ENCODE data around the gene RNPEPL1. TPM values are rescaled to one million over a fixed set of nuclear protein-coding genes. Genes with fewer than 3 reads are reported as not detected.

RNPEPL1 gene
- total and polyA plus RNA-seq, 10 of the 15 experiments (the other 5 are each of a cell fraction or from before 2014, with no cell fraction given), result 0.24 to 49.5 (median 6.8) TPM

DNA sequence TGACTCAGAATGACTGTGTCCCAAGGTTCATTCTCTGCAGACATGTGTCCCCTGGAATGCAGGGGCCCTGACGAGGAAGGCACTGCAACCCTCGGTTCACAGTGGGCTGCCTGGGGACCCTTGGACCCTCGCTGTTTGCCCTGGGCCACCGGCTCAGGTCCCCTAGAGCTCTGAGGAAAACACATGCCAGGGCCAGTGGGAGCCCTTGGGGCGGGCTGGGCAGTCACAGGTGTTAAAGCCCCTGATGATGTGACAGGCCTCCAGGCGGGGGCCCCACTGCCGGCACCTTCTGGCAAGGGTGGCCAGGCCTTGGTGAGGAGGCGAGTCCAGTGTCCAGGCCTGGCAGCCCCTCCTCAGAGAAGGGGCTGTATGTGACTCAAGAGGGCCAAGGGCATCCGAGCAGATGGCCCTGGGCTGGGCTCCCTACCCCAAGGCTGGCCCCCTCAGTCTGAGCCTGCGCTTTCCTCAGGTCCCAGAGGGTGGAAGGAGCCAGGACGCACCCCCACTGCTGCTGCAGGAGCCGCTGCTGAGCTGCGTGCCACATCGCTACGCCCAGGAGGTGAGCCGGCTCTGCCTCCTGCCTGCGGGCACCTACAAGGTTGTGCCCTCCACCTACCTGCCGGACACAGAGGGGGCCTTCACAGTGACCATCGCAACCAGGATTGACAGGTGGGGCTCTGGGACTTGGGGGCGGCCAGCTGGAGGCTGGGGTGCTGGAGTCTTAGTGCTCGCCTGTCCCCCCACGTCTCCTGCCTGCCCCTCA, 29.3 kb downstream of the RNPEPL1 start:
- CTCF ChIA-PET, result no interaction called here
- SMC1A ChIA-PET (ENCODE audit: uncharacterized antibody, unreplicated experiment), result no interaction called here
- Histone ChIP-seq H2AFZ (ENCODE audit: control insufficient read depth, low read depth, low read length) (no peak overlapping the region), H3K27ac (ENCODE audit: control insufficient read depth, insufficient read depth) (no peak overlapping the region), H3K4me1 (ENCODE audit: control insufficient read depth, insufficient read depth, low read length) (no peaks in the 10 kb centered on the region; the same call in 1 of the 2 replicates), H3K9me3 (replicated peaks; ENCODE audit: control insufficient read depth, insufficient read depth, low read length) (no peaks in the 10 kb centered on the region), H3K27me3 (replicated peaks in 1 of 2; ENCODE audit: control insufficient read depth in 2 of 2, insufficient read depth in 2 of 2, low read length in 1 of 2) (no peaks in the 10 kb centered on the region), H3K36me3 (ENCODE audit: control insufficient read depth in 2 of 2, insufficient read depth in 2 of 2, low read length in 1 of 2) (peaks cover 0 to 22% of the 10 kb centered on the region in 2 experiments; a peak in 3 of 4 replicates), H4K20me1 (ENCODE audit: control insufficient read depth, insufficient read depth) (no peaks in the 10 kb centered on the region), H3K9ac (ENCODE audit: control insufficient read depth, insufficient read depth, low read length) (no peak overlapping the region), H3K4me3 (no peak overlapping the region), H3K4me2 (ENCODE audit: control insufficient read depth, insufficient read depth) (no peak overlapping the region), H3K79me2 (ENCODE audit: control insufficient read depth, insufficient read depth, low read length) (no peaks in the 10 kb centered on the region)
- 90% methylated on average over 19 of the region's 22 CpGs for WGBS (ENCODE audit: insufficient coverage, insufficient replicate concordance, low lambda C conversion rate, missing lambda C conversion rate)
- BruUV-seq (replicated peaks), result no TSS peak
- TF ChIP-seq CBX3 (IDR thresholded peaks at IDR 0.05; ENCODE audit: borderline replicate concordance, low read depth) (no peak), POLR2A (IDR thresholded peaks at IDR 0.05; ENCODE audit: low read depth, low read length) (0 out of 2 replicates have a peak, but pooled peaks have one; percentile 6)
- intact Hi-C loops (cut with micrococcal nuclease; ENCODE audit: unreplicated experiment) (no loop called here), in situ Hi-C loops (cut with MboI) (no loop called here)
- no peak for DNase-seq (ENCODE audit: low read depth, low spot score)
- no peak for ATAC-seq
- POLR2A ChIA-PET, result no interaction called here
- RAD21 ChIA-PET (ENCODE audit: unreplicated experiment), result no interaction called here
- FAIRE-seq, result no peak

GRCh38 chr2:240598311-240598911, 30.1 kb downstream of the RNPEPL1 start:
- H3K79me2 ChIP-seq (ENCODE audit: control insufficient read depth, insufficient read depth, low read length), result no peaks in the 10 kb centered on the region
- H3K36me3 ChIP-seq (ENCODE audit: control insufficient read depth in 2 of 2, insufficient read depth in 2 of 2, low read length in 1 of 2), result peaks cover 0 to 22% of the 10 kb centered on the region in 2 experiments; a peak in 3 of 4 replicates
- DNase-seq (ENCODE audit: low read depth, low spot score) (no peak), ATAC-seq (no peak), FAIRE-seq (no peak)
- no peaks in the 10 kb centered on the region for H4K20me1 ChIP-seq (ENCODE audit: control insufficient read depth, insufficient read depth)
- H3K27ac ChIP-seq (ENCODE audit: control insufficient read depth, insufficient read depth), result no peak overlapping the region
- no peak overlapping the region for H3K4me2 ChIP-seq (ENCODE audit: control insufficient read depth, insufficient read depth)
- no peaks in the 10 kb centered on the region for H3K9me3 ChIP-seq (replicated peaks; ENCODE audit: control insufficient read depth, insufficient read depth, low read length)
- SMC1A ChIA-PET (ENCODE audit: uncharacterized antibody, unreplicated experiment), result no interaction called here
- RAD21 ChIA-PET (ENCODE audit: unreplicated experiment), result no interaction called here
- no TSS peak for BruUV-seq (replicated peaks)
- H3K4me1 ChIP-seq (ENCODE audit: control insufficient read depth, insufficient read depth, low read length), result no peaks in the 10 kb centered on the region; the same call in 1 of the 2 replicates
- in situ Hi-C loops (cut with MboI), result no loop called here
- WGBS (ENCODE audit: insufficient coverage, insufficient replicate concordance, low lambda C conversion rate, missing lambda C conversion rate), result 99% methylated on average over 17 of the region's 17 CpGs
- H3K27me3 ChIP-seq (replicated peaks in 1 of 2; ENCODE audit: control insufficient read depth in 2 of 2, insufficient read depth in 2 of 2, low read length in 1 of 2), result no peaks in the 10 kb centered on the region
- CTCF ChIA-PET, result no interaction called here
- H3K4me3 ChIP-seq, result no peak overlapping the region
- H2AFZ ChIP-seq (ENCODE audit: control insufficient read depth, low read depth, low read length), result no peak overlapping the region
- POLR2A ChIA-PET, result no interaction called here
- intact Hi-C loops (cut with micrococcal nuclease; ENCODE audit: unreplicated experiment), result no loop called here
- H3K9ac ChIP-seq (ENCODE audit: control insufficient read depth, insufficient read depth, low read length), result no peak overlapping the region
- no peak for TF ChIP-seq CTCF (IDR thresholded peaks at IDR 0.05 in 2 of 3, conservative IDR thresholded peaks at IDR 0.05 in 1 of 3; ENCODE audit: control insufficient read depth in 2 of 3, extremely low read depth in 1 of 3, insufficient read depth in 1 of 3, low read depth in 3 of 3, low read length in 3 of 3)
- TF ChIP-seq CBX5 (IDR thresholded peaks at IDR 0.05; ENCODE audit: low read depth), result no peak
- TF ChIP-seq ESRRA (IDR thresholded peaks at IDR 0.05; ENCODE audit: low read length), result no peak
- no peak for TF ChIP-seq ZBED1 (IDR thresholded peaks at IDR 0.05; ENCODE audit: borderline replicate concordance)
- no peak for TF ChIP-seq ZNF622 (IDR thresholded peaks at IDR 0.05)
- no peak for TF ChIP-seq BCLAF1 (IDR thresholded peaks at IDR 0.05)
- no peak for TF ChIP-seq MYC (IDR thresholded peaks at IDR 0.05; ENCODE audit: insufficient read depth, insufficient read length, insufficient replicate concordance, low read length, severe bottlenecking)
- no peak for TF ChIP-seq SMAD5 (IDR thresholded peaks at IDR 0.05; ENCODE audit: low read depth)
- TF ChIP-seq MTA3 (IDR thresholded peaks at IDR 0.05; ENCODE audit: borderline replicate concordance, low read length), result no peak
- no peak for TF ChIP-seq RAD21 (IDR thresholded peaks at IDR 0.05; ENCODE audit: insufficient read depth, low read depth, low read length)

Measured in GM12878 (cell line).